Measurements from ENCODE around the gene SOS1. TPM values are rescaled to one million over a fixed set of nuclear protein-coding genes. Genes with fewer than 3 reads are reported as not detected.
"Not testable (repeated sequence)": the region's sequence is repeated elsewhere in the genome, so short reads cannot be mapped to it uniquely, and the experiment has no call there.

SOS1 gene
- polyA plus RNA-seq = 10 to 100 TPM in 1 of 3 donors, 1 to 10 TPM in 2; 3.6 to 12.8 (median 8.2) TPM

GRCh38 chr2:39120771-39121522 lies at the start of gene SOS1:
Gene SOS1, minus strand, starts transcription at chr2:39121051. Its CDS starts 629 bp downstream, at chr2:39120422.
- Mint-ChIP-seq H3K27ac (peak within 1 kb of the TSS; percentile 91 to 98 (median 97)), H3K4me1 (peaks cover 65 to 74% of the 10 kb centered on the region in 2 donors), H3K4me3 (peak within 1 kb of the TSS; percentile 94 to 97 (median 95)), H3K36me3 (peaks cover 0 to 6% (median 3%) of the 10 kb centered on the region in 3 donors), H3K27me3 (ENCODE audit: low read depth in 3 of 3) (peaks cover 4 to 18% (median 11%) of the 10 kb centered on the region in 3 donors), H3K9me3 (no peaks in the 10 kb centered on the region)
- DNase-seq = peak; percentile 92

- H3K36me3 Mint-ChIP-seq = no peaks in the 10 kb centered on the region
- H3K27ac Mint-ChIP-seq = no peak overlapping the region
- H3K4me3 Mint-ChIP-seq = no peak overlapping the region
- no peak for DNase-seq
- H3K4me1 Mint-ChIP-seq = no peaks in the 10 kb centered on the region
- H3K27me3 Mint-ChIP-seq (ENCODE audit: low read depth in 3 of 3) = peaks cover 0 to 8% (median 0%) of the 10 kb centered on the region in 3 donors
- no peaks in the 10 kb centered on the region for H3K9me3 Mint-ChIP-seq
Observed at GRCh38 chr2:39164089-39164488, 43.2 kb upstream of the SOS1 start.

GRCh38 chr2:39160982-39161381 lies 40.1 kb upstream of the SOS1 start:
- Mint-ChIP-seq H3K9me3 (no peaks in the 10 kb centered on the region), H3K36me3 (no peaks in the 10 kb centered on the region), H3K4me1 (no peaks in the 10 kb centered on the region), H3K4me3 (no peak overlapping the region), H3K27me3 (ENCODE audit: low read depth in 3 of 3) (peaks cover 0 to 8% (median 0%) of the 10 kb centered on the region in 3 donors), H3K27ac (no peak overlapping the region)
- no peak for DNase-seq

GRCh38 chr2:39159283-39159682 lies 38.4 kb upstream of the SOS1 start:
- H3K4me3 Mint-ChIP-seq = no peak overlapping the region
- no peaks in the 10 kb centered on the region for H3K9me3 Mint-ChIP-seq
- H3K36me3 Mint-ChIP-seq = no peaks in the 10 kb centered on the region
- H3K27ac Mint-ChIP-seq = no peak overlapping the region
- H3K27me3 Mint-ChIP-seq (ENCODE audit: low read depth in 3 of 3) = peaks cover 0 to 8% (median 0%) of the 10 kb centered on the region in 3 donors
- DNase-seq = no peak
- H3K4me1 Mint-ChIP-seq = no peaks in the 10 kb centered on the region

- Mint-ChIP-seq H3K9me3 (no peaks in the 10 kb centered on the region), H3K4me3 (no peak overlapping the region), H3K27ac (no peak overlapping the region), H3K27me3 (ENCODE audit: low read depth in 3 of 3) (peaks cover 0 to 6% (median 2%) of the 10 kb centered on the region in 3 donors), H3K36me3 (no peaks in the 10 kb centered on the region), H3K4me1 (no peaks in the 10 kb centered on the region)
- no peak for DNase-seq
Observed at GRCh38 chr2:39158351-39158750, 37.5 kb upstream of the SOS1 start.

GRCh38 chr2:39156846-39157245 lies 36.0 kb upstream of the SOS1 start:
- Mint-ChIP-seq H3K4me1 (no peaks in the 10 kb centered on the region), H3K4me3 (no peak overlapping the region), H3K9me3 (no peaks in the 10 kb centered on the region), H3K36me3 (no peaks in the 10 kb centered on the region), H3K27me3 (ENCODE audit: low read depth in 3 of 3) (peaks cover 0 to 5% (median 2%) of the 10 kb centered on the region in 3 donors), H3K27ac (no peak overlapping the region)
- no peak for DNase-seq

GRCh38 chr2:39156107-39156506 lies 35.3 kb upstream of the SOS1 start:
- Mint-ChIP-seq H3K4me3 (no peak overlapping the region), H3K9me3 (no peaks in the 10 kb centered on the region), H3K27me3 (ENCODE audit: low read depth in 3 of 3) (peaks cover 0 to 2% (median 0%) of the 10 kb centered on the region in 3 donors), H3K36me3 (no peaks in the 10 kb centered on the region), H3K4me1 (no peaks in the 10 kb centered on the region), H3K27ac (no peak overlapping the region)
- no peak for DNase-seq

- H3K27me3 Mint-ChIP-seq (ENCODE audit: low read depth in 3 of 3); DNase-seq; H3K27ac Mint-ChIP-seq; H3K4me3 Mint-ChIP-seq; H3K36me3 Mint-ChIP-seq; H3K4me1 Mint-ChIP-seq; H3K9me3 Mint-ChIP-seq: not testable (repeated sequence)
Observed at GRCh38 chr2:39155573-39155972, 34.7 kb upstream of the SOS1 start.

GRCh38 chr2:39154944-39155343 lies 34.1 kb upstream of the SOS1 start:
- no peaks in the 10 kb centered on the region for H3K36me3 Mint-ChIP-seq
- no peaks in the 10 kb centered on the region for H3K9me3 Mint-ChIP-seq
- no peaks in the 10 kb centered on the region for H3K4me1 Mint-ChIP-seq
- no peak for DNase-seq
- H3K4me3 Mint-ChIP-seq = no peak overlapping the region
- H3K27me3 Mint-ChIP-seq (ENCODE audit: low read depth in 3 of 3) = peaks cover 0 to 2% (median 0%) of the 10 kb centered on the region in 3 donors
- H3K27ac Mint-ChIP-seq = no peak overlapping the region

GRCh38 chr2:39153312-39153711 lies 32.5 kb upstream of the SOS1 start:
- no peaks in the 10 kb centered on the region for H3K9me3 Mint-ChIP-seq
- no peak for DNase-seq
- H3K27ac Mint-ChIP-seq = no peak overlapping the region
- no peak overlapping the region for H3K4me3 Mint-ChIP-seq
- H3K36me3 Mint-ChIP-seq = no peaks in the 10 kb centered on the region
- H3K4me1 Mint-ChIP-seq = no peaks in the 10 kb centered on the region
- peaks cover 0 to 2% (median 0%) of the 10 kb centered on the region in 3 donors for H3K27me3 Mint-ChIP-seq (ENCODE audit: low read depth in 3 of 3)

GRCh38 chr2:39152504-39152903 lies 31.7 kb upstream of the SOS1 start:
- H3K4me3 Mint-ChIP-seq = no peak overlapping the region
- DNase-seq = no peak
- H3K27ac Mint-ChIP-seq = no peak overlapping the region

GRCh38 chr2:39150890-39151497 lies 30.1 kb upstream of the SOS1 start:
- peaks cover 0 to 2% (median 2%) of the 10 kb centered on the region in 3 donors for H3K27me3 Mint-ChIP-seq (ENCODE audit: low read depth in 3 of 3)
- H3K27ac Mint-ChIP-seq = no peak overlapping the region
- H3K9me3 Mint-ChIP-seq = no peaks in the 10 kb centered on the region
- no peaks in the 10 kb centered on the region for H3K36me3 Mint-ChIP-seq
- no peak overlapping the region for H3K4me3 Mint-ChIP-seq
- DNase-seq = no peak
- no peaks in the 10 kb centered on the region for H3K4me1 Mint-ChIP-seq

More at GRCh38 chr2:39152504-39152903, 31.7 kb upstream of the SOS1 start:
- H3K4me1 Mint-ChIP-seq = no peaks in the 10 kb centered on the region
- no peaks in the 10 kb centered on the region for H3K9me3 Mint-ChIP-seq
- H3K36me3 Mint-ChIP-seq = no peaks in the 10 kb centered on the region
- peaks cover 0 to 2% (median 0%) of the 10 kb centered on the region in 3 donors for H3K27me3 Mint-ChIP-seq (ENCODE audit: low read depth in 3 of 3)

GRCh38 chr2:39150102-39150562 lies 29.3 kb upstream of the SOS1 start:
- no peaks in the 10 kb centered on the region for H3K4me1 Mint-ChIP-seq
- no peaks in the 10 kb centered on the region for H3K9me3 Mint-ChIP-seq
- H3K27me3 Mint-ChIP-seq (ENCODE audit: low read depth in 3 of 3) = peaks cover 0 to 2% (median 2%) of the 10 kb centered on the region in 3 donors
- no peak for DNase-seq
- no peak overlapping the region for H3K4me3 Mint-ChIP-seq
- H3K36me3 Mint-ChIP-seq = no peaks in the 10 kb centered on the region
- H3K27ac Mint-ChIP-seq = no peak overlapping the region

GRCh38 chr2:39146630-39147029 lies 25.8 kb upstream of the SOS1 start:
- no peaks in the 10 kb centered on the region for H3K36me3 Mint-ChIP-seq
- H3K27ac Mint-ChIP-seq = no peak overlapping the region
- H3K4me1 Mint-ChIP-seq = no peaks in the 10 kb centered on the region
- H3K9me3 Mint-ChIP-seq = no peaks in the 10 kb centered on the region
- peaks cover 0 to 2% (median 0%) of the 10 kb centered on the region in 3 donors for H3K27me3 Mint-ChIP-seq (ENCODE audit: low read depth in 3 of 3)
- DNase-seq = no peak
- no peak overlapping the region for H3K4me3 Mint-ChIP-seq

All from immature natural killer cell (primary cell).